HG03139 (cell line): Measurements from ENCODE around the gene PLA2G4E.

ENCODE experiments used
- ATAC-seq: cut with Tn5 transposase; IDR thresholded peaks from one replicate; pipeline ENCODE4 v1.9.1; 2021; ENCODE audit not compliant: unreplicated experiment

The PLA2G4E gene

DNA sequence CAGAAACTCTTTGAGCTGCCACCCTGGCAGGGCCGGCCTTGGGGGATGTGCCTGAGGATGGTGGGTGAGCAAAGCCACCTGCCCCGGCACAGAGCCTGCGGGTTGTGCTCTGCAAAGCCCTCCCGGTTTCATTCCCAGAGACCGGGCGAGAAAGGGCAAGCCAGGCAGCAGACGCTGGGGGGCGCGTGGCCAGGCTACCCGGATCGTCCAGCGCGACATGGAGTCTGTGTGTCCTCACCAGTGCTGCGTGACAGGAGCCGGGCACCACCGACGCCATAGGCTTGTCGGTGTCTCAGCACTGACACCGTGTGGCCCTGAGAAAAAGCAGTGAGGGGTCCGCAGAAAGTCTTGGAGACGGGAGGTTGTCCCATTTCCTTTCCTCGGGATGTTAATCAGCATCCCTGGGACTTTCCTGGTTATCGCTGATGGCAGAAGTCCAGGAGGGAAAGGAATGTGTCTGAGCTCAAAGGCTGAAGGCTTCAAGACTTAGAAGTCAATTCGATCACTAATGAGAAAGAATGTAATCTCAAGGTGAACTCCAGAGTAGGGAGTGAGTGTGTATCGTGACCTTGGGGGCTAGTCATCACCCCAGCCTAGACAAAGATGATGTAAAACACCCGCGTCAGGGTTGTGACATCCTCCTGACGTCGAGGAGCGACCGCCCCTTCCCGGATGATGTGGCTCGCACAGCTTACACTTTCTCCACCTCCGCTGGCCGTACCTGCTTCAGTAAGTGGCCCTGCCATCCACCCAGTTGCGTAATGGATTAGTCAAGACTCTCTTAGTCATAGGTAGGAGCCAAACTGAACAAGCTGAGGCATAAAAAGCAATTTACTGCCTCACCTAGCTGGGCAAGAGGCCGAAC lies 36.3 kb upstream of the PLA2G4E start:
- no peak for ATAC-seq

GRCh38 chr15:42053914-42054313 lies 33.1 kb upstream of the PLA2G4E start:
- no peak for ATAC-seq

GRCh38 chr15:42053010-42053409 lies 32.2 kb upstream of the PLA2G4E start:
- no peak for ATAC-seq

DNA sequence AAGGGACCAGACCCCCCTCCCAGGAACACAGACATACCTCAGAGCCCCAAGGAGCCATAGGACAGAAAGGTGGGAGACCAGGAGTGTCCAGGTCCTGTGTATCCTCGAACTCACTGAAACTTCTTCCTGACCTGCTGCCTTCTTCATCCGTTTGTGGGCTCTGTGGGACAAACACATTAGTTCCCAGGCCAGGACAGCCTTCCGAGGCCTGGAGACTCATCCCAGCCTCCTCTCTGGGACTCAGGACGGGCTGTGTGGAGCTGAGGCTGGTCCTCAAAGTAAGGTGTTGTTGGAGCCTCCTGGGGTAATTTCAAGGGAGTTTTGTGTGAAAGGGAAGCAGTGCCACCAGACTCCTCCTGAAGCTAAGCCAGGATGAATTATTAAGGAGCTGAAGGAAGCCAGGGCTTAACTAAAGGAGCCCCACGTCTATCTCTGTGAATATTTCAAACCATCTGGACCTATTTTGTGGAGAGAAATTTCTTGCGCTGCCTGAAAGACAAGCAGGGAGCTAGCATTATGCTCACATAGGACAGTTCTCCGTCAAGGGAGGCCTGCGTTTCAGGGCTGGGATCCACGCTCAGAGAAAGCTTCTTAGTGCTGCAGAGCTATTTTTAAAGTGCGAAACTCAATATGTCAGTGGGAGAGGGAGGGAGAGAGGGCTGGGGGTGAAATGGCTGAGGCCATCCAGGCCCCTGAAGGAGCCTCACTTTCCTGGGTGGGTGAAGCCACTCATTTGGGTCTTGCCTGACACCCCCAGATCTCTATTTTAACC lies 29.8 kb upstream of the PLA2G4E start:
- ATAC-seq = no peak

DNA sequence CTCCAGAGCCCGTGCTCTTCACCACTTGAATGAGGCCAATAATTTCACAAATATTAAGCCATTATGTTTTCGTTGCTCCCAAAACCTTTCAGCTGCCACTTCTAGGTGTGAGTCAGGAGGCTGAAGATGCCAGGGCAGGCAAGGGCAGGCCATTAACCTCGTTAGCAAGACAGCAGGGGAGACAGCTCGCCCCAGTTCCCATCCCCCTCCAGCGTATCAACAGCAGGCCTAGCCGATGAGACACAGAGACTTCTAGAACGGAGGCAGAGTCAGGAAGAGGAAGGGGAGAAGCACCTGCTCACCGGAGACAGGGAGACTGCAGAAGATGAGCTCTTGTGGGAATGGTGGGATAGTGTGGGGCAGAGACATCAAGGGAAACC lies 28.0 kb upstream of the PLA2G4E start:
- ATAC-seq = no peak

DNA sequence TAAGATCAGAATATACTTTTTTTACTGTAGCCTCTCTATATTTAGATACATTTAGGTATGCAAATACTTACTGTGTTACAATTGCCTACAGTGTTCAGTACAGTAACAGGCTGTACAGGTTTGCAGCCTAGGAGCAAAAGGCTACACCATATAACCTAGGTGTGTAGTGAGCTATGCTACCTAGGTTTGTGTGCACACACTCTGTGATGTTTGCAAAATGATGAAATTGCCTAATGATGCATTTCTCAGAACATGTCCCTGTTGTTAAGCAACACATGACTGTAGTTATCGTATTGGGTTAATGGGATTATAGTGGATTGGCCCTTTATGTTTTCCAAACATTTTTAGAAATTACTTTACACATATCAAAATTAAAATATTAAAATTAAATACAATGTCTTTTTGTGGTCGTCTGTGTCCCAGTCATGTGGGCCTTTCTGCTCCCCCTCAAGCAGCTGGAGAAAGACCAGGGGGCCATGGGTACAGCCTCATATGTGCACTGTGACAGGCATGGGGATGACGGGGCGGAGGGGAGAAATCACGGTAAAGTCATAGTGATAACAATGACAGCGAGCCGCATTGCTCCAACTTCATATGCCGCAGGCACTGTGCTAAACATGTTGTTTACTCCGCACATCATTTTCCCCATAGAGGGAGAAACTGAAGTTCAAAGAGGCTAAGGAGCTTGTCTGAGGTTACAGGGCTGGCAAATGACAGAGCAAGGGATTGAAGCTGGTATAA lies 27.4 kb upstream of the PLA2G4E start:
- ATAC-seq = no peak

DNA sequence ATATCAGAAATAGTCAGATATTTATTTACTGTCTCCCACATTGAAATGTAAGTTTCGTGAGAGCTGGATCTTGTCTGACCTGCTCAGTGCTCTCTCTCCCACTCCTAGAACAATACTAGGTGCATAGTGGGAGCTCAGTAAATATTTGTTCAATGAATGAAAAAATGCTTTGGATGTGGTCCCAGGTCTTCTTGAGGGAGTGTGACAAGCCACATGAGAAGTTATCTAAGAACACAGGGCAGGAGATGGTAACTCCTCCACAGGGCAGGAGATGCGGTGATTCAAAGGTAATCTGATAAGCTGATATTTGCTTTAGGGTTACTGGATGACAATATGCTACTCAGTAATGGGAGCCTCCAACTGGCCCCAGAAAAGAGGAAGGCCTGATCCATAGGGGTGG lies 25.8 kb upstream of the PLA2G4E start:
- ATAC-seq = no peak

DNA sequence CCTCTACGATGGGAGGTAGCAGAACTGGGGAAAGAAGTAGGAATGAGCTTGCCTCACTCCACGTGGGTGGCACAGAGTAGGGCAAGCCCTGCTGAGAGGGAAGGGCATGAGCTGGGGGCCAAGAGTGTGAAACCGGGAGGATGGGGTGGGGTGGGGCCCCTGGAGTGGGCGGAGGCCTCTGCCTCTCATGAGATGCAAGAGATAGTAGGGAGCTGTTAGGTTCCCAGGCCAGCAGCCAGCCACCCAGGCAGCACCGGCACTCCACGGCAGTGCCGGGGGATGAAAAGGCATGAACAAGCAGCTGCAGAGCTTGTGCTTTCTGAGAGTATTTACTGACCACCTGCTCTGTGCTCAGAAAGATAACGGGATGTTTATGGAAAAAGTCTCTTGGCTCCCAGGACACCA lies 24.4 kb upstream of the PLA2G4E start:
- ATAC-seq = no peak

- ATAC-seq = no peak
These were observed 22.0 kb upstream of the PLA2G4E start for GRCh38 chr15:42042602-42043400.

- ATAC-seq = no peak
These were observed 17.6 kb upstream of the PLA2G4E start for GRCh38 chr15:42038401-42038800.

GRCh38 chr15:42037656-42038055 lies 16.8 kb upstream of the PLA2G4E start:
- no peak for ATAC-seq

DNA sequence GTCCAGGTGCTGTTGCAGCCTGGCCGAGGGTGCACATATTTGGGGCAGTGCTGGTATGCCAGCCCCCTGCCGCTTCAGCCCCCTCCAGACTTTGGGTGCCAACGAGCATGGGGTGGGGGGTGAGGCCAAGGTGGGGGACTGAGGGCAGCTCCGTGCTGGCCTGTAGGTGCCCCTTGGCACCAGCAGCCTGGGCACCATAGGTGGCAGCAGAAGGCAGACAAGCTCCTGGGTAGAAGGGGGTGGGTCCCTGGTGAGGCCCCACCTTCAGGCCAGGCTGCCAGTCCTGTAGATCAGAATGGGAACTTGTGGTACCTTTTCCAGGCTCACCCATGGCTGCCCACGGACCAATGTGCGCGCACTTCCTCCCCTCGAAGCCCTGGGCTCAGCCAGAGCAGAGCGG lies 16.1 kb upstream of the PLA2G4E start:
- no peak for ATAC-seq

GRCh38 chr15:42036112-42036905 lies 15.5 kb upstream of the PLA2G4E start:
- ATAC-seq = no peak

DNA sequence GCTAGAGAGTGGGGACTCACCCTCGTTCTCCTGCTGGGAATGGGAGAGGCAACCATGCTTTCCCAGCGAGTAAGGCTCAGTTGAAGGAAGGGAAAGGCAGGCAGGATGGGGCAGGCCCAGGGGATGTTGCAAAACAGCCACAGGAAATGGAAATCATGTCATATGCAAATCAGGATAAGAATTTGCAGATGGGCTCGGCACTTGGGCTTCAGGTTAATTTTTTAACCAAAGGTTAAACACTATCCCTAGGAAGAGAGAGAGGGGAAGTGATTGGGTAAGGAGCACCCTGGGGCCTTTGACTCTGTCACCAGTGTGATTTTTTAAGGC lies 14.6 kb upstream of the PLA2G4E start:
- ATAC-seq = peak; percentile 68

DNA sequence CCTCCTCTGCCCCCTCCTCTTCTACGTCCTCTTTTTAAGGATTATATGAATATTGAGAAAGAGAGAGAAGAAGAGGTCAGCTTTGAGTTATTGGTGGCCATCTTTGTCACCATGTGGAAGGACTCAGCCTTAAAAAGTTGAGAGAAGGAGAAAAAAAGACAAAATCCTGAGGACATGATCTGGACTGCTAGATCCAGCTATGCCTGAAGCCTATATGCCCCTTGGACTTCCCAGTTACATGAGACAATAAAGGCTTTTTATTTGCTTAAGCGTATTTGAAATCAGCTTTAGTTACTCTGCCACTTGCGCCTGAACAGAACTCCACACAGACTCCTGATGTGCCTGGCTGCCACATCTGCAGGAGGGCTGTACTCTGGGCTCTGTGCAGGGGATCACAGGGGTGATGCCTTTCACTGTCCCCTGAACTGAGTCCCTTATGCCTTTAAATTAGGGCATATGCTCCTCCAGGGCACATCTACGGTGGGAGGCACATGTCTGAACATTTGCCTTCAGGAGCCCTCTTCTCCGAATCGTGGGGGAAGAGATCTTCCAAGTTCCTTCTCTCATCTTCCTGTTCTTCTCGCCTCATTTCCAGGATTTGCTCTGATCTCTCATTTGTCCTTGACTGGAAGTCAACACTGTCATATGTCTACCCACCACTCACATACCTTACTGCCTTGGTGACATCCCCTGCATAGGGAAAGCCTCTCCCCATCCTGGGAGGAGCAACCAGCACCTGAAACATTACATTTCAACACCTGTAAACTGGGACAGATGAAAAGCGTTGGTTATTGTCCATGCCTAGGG lies 14.0 kb upstream of the PLA2G4E start:
- peak; percentile 11 for ATAC-seq

GRCh38 chr15:42033214-42033873 lies 12.5 kb upstream of the PLA2G4E start:
- no peak for ATAC-seq

DNA sequence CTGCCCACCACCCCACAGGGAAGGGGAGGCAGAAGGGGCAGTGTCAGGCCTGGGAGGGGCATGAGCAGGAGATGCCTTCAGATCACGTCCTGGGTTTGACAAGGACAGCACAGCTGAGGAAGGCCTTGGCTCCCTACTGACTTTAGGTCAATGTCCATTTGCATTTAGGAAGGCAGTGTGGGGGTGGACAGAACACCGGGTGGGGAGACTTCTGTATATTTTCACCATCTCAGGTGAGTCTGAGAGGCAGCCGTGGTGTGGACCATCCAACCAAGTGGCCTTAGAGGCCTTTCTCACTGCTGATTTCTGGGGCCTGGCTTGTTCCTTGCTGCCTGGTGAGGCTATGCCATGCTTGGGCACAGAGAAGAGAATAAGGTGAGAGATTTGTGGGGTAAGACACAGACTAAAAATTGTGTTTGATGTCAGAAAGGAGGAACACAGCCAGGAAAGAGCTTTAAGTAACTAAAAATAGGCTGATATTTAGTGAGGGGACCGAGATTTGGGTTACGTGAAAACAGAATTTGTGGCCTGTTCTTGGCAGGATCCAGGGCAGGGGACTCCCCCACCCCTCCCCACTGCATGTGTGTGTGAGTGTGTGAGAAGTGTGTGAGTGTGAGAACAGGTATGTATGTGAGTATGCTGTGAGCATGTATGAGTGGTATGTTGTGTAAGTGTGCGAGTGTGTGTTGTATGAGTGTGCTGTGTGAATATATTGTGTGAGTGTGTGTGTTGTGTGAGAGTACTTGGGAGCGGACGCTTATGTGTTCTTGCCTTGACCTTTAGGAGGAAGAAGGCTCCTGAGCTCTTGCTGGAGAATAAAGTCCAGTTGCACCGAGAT lies 11.8 kb upstream of the PLA2G4E start:
- no peak for ATAC-seq
